VCaP (cell line): Measurements from ENCODE around the gene SCN8A.

Experiments used
- H3K27ac ChIP-seq: fragments of 450-650 bp; 2 replicates; pipeline ENCODE4 v1.5.1; 2017
- TF ChIP-seq, protein P1 (sequence below): fragments of 450-650 bp; conservative IDR thresholded peaks from 2 replicates; pipeline ENCODE4 v1.5.1; 2017; ENCODE audit warnings: mild to moderate bottlenecking, moderate library complexity

The SCN8A gene

DNA sequence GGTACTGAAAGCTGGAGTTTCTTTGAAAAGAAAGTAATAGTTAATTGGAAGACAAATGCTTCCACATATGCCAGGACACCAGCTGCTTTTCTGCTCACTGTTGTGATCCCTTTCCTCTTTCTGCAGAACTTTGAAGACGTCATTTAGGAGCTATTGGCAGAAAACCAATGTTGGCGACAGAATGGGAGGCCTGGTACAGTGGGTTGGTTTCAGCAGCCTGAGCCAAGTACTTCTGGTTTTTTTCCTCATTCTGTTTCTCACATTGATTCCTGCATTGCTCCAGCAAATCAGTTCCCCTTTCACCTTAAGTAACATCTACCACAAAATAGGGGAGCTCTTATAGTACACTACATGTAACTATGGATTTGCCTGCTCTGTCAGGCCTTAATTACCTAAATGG, 160.6 kb downstream of the SCN8A start:
- H3K27ac ChIP-seq, result no peak overlapping the region
- TF ChIP-seq, protein P1, sequence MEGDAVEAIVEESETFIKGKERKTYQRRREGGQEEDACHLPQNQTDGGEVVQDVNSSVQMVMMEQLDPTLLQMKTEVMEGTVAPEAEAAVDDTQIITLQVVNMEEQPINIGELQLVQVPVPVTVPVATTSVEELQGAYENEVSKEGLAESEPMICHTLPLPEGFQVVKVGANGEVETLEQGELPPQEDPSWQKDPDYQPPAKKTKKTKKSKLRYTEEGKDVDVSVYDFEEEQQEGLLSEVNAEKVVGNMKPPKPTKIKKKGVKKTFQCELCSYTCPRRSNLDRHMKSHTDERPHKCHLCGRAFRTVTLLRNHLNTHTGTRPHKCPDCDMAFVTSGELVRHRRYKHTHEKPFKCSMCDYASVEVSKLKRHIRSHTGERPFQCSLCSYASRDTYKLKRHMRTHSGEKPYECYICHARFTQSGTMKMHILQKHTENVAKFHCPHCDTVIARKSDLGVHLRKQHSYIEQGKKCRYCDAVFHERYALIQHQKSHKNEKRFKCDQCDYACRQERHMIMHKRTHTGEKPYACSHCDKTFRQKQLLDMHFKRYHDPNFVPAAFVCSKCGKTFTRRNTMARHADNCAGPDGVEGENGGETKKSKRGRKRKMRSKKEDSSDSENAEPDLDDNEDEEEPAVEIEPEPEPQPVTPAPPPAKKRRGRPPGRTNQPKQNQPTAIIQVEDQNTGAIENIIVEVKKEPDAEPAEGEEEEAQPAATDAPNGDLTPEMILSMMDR, result no peak

GRCh38 chr12:51752234-51752889, 161.3 kb downstream of the SCN8A start:
- TF ChIP-seq, protein P1, result no peak

GRCh38 chr12:51753980-51754675, 163.1 kb downstream of the SCN8A start:
- TF ChIP-seq, protein P1, result no peak
- no peak overlapping the region for H3K27ac ChIP-seq

More at GRCh38 chr12:51752234-51752889, 161.3 kb downstream of the SCN8A start:
- no peak overlapping the region for H3K27ac ChIP-seq

DNA sequence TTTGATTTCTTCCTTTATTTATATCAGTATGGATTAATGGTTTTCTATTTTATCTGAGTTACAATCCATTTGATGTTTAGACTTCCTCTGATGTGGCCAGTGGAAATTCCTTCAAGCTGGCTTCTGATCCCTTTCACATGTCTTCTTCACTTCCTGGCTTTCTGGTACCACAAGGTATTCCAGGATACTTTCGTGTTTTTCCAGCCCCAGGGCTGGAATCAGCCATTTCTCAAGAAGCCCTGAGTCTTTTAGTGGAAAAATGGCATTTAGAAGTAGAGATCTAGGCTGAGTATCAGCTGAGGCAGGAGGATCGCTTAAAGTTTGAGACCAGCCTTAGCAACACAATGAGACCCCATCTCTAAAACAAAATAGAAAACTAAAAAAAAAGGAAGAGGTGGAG, 164.2 kb downstream of the SCN8A start:
- H3K27ac ChIP-seq, result no peak overlapping the region

GRCh38 chr12:51759175-51759574, 168.1 kb downstream of the SCN8A start:
- H3K27ac ChIP-seq, result no peak overlapping the region

More for the DNA sequence above, 164.2 kb downstream of the SCN8A start:
- TF ChIP-seq, protein P1, result no peak

GRCh38 chr12:51759695-51760094, 168.7 kb downstream of the SCN8A start:
- TF ChIP-seq, protein P1, result no peak
- H3K27ac ChIP-seq, result no peak overlapping the region

More at GRCh38 chr12:51759175-51759574, 168.1 kb downstream of the SCN8A start:
- TF ChIP-seq, protein P1, result no peak

GRCh38 chr12:51760231-51760630, 169.2 kb downstream of the SCN8A start:
- H3K27ac ChIP-seq, result no peak overlapping the region
- TF ChIP-seq, protein P1, result no peak
